CD4-positive, alpha-beta T cell (primary cell): ENCODE data around the gene MUC2. TPM values are rescaled to one million over a fixed set of nuclear protein-coding genes. Genes with fewer than 3 reads are reported as not detected.

ENCODE experiments used
- ATAC-seq: fragments of 200-7000 bp; cut with Tn5 transposase; one replicate; pipeline ENCODE4 v1.10.0; 2022; ENCODE audit warnings: mild to moderate bottlenecking; ENCODE audit not compliant: poor library complexity
- CTCF ChIA-PET: fragments of 350-600 bp; sonication (Branson Sonifier 250); formaldehyde crosslinking; loops from one replicate; lab custom pipeline; 2021; ENCODE audit warnings: antibody characterized with exemption, inconsistent platforms; lab: Charles Lee
- POLR2A ChIA-PET: fragments of 350-600 bp; sonication (Branson Sonifier 250); formaldehyde crosslinking; loops from one replicate; lab custom pipeline; 2021; ENCODE audit warnings: antibody characterized with exemption, inconsistent platforms; lab: Charles Lee
- DNase-seq, 14 experiments: peaks; one replicate each; pipeline ENCODE4 v3.0.0-alpha.2; 2013 to 2020; ENCODE audit warnings: mixed read lengths in 2 of 14
- H3K27ac ChIP-seq, 2 donors: one replicate each; pipeline versions ENCODE4 v1.5.1 to v1.7.0; 2013; ENCODE audit warnings: low read length in 2 of 2, low read depth in 1 of 2, mild to moderate bottlenecking in 1 of 2
- H3K27me3 ChIP-seq, 2 experiments: 1 replicate in 1 of 2; 2 replicates in 1 of 2; pipeline versions ENCODE4 v1.6.1 to v1.7.0; 2013; ENCODE audit warnings: low read length in 2 of 2, control low read depth in 1 of 2, mild to moderate bottlenecking in 1 of 2, moderate library complexity in 1 of 2; ENCODE audit not compliant: insufficient read depth in 2 of 2, control insufficient read depth in 1 of 2
- H3K36me3 ChIP-seq: one replicate; pipeline ENCODE4 v1.6.1; 2013; ENCODE audit warnings: low read length, control low read depth; ENCODE audit not compliant: insufficient read depth
- H3K4me1 ChIP-seq: one replicate; pipeline ENCODE4 v1.6.1; 2013; ENCODE audit warnings: low read length, control low read depth; ENCODE audit not compliant: insufficient read depth
- H3K4me3 ChIP-seq: one replicate; pipeline ENCODE4 v1.5.1; 2013; ENCODE audit warnings: mild to moderate bottlenecking, low read length, moderate library complexity
- H3K9me3 ChIP-seq, 2 experiments: 1 replicate in 1 of 2; 2 replicates in 1 of 2; pipeline versions ENCODE4 v1.6.1 to v1.7.0; 2013; ENCODE audit warnings: low read length in 2 of 2, mild to moderate bottlenecking in 2 of 2, control low read depth in 1 of 2, moderate library complexity in 1 of 2; ENCODE audit not compliant: control insufficient read depth in 1 of 2, insufficient read depth in 1 of 2
- H3K27ac Mint-ChIP-seq: one replicate; pipeline ENCODE4 v1.8.0; 2020; ENCODE audit warnings: mixed read lengths
- H3K27me3 Mint-ChIP-seq: one replicate; pipeline ENCODE4 v1.8.0; 2021; ENCODE audit warnings: mixed read lengths
- H3K36me3 Mint-ChIP-seq: one replicate; pipeline ENCODE4 v1.8.0; 2021; ENCODE audit warnings: low read depth, mixed read lengths
- H3K4me1 Mint-ChIP-seq: one replicate; pipeline ENCODE4 v1.8.0; 2021; ENCODE audit warnings: low read depth, mixed read lengths
- H3K4me3 Mint-ChIP-seq: one replicate; pipeline ENCODE4 v1.8.0; 2020; ENCODE audit warnings: mild to moderate bottlenecking, mixed read lengths
- H3K9me3 Mint-ChIP-seq: one replicate; pipeline ENCODE4 v1.8.0; 2020; ENCODE audit warnings: mixed read lengths
- CTCF ChIP-seq: fragments of 200-600 bp; IDR thresholded peaks from one replicate; pipeline ENCODE4 v1.8.0; 2022; ENCODE audit warnings: antibody characterized with exemption, mild to moderate bottlenecking
- intact Hi-C, 2 experiments: fragments of 100-400 bp; cut with DNase I in 1 of 2; cut with micrococcal nuclease in 1 of 2; formaldehyde crosslinking; loops; one replicate each; pipeline versions ENCODE4 v1.15.1 to v1.9.0; 2023 to 2025; cut with DNase I, micrococcal nuclease
- total RNA-seq, 174 experiments: library from RNA in 2 of 174; stranded (reverse) in 2 of 174; gene quantifications; one replicate each; pipeline ENCODE4 v1.2.3 and lab custom pipeline; 2021 to 2026

Gene MUC2
- total RNA-seq, 2 experiments from 2014 or later = not detected

- H3K4me1 Mint-ChIP-seq = no peaks in the 10 kb centered on the region
- H3K4me1 ChIP-seq = no peaks in the 10 kb centered on the region
- DNase-seq (no peak), ATAC-seq (no peak)
- no peak for TF ChIP-seq CTCF
- ChIA-PET POLR2A (no interaction called here), CTCF (no interaction called here)
- intact Hi-C loops = no loop called here
- H3K27me3 Mint-ChIP-seq = no peaks in the 10 kb centered on the region
- no peaks in the 10 kb centered on the region for H3K36me3 ChIP-seq
- peaks cover 0 to 26% of the 10 kb centered on the region in 2 experiments for H3K9me3 ChIP-seq
- H3K27ac Mint-ChIP-seq = no peak overlapping the region
- no peaks in the 10 kb centered on the region for H3K27me3 ChIP-seq
- H3K27ac ChIP-seq = no peak overlapping the region
- H3K4me3 Mint-ChIP-seq = no peak overlapping the region
- H3K4me3 ChIP-seq = no peak overlapping the region
- no peaks in the 10 kb centered on the region for H3K36me3 Mint-ChIP-seq
- H3K9me3 Mint-ChIP-seq = no peaks in the 10 kb centered on the region
Observed at GRCh38 chr11:1100417-1101245, 26.0 kb downstream of the MUC2 start.

- peaks cover 0 to 26% of the 10 kb centered on the region in 2 experiments for H3K9me3 ChIP-seq
- Mint-ChIP-seq H3K4me3 (no peak overlapping the region), H3K9me3 (no peaks in the 10 kb centered on the region), H3K27me3 (no peaks in the 10 kb centered on the region), H3K36me3 (no peaks in the 10 kb centered on the region), H3K4me1 (no peaks in the 10 kb centered on the region), H3K27ac (no peak overlapping the region)
- no peak for DNase-seq
- ChIA-PET CTCF (no interaction called here), POLR2A (no interaction called here)
- no peaks in the 10 kb centered on the region for H3K36me3 ChIP-seq
- intact Hi-C loops = no loop called here
- no peaks in the 10 kb centered on the region for H3K27me3 ChIP-seq
- no peak overlapping the region for H3K4me3 ChIP-seq
- no peak for TF ChIP-seq CTCF
- H3K27ac ChIP-seq = no peak overlapping the region
- ATAC-seq = no peak
- no peaks in the 10 kb centered on the region for H3K4me1 ChIP-seq
Observed at GRCh38 chr11:1101318-1102089, 26.8 kb downstream of the MUC2 start.

- Mint-ChIP-seq H3K27me3 (no peaks in the 10 kb centered on the region), H3K27ac (no peak overlapping the region), H3K4me1 (no peaks in the 10 kb centered on the region), H3K4me3 (no peak overlapping the region), H3K36me3 (no peaks in the 10 kb centered on the region), H3K9me3 (no peaks in the 10 kb centered on the region)
- no peaks in the 10 kb centered on the region for H3K4me1 ChIP-seq
- TF ChIP-seq CTCF = no peak
- CTCF ChIA-PET = no interaction called here
- no peak overlapping the region for H3K27ac ChIP-seq
- POLR2A ChIA-PET = no interaction called here
- H3K36me3 ChIP-seq = no peaks in the 10 kb centered on the region
- ATAC-seq (no peak), DNase-seq (no peak)
- H3K9me3 ChIP-seq = peaks cover 0 to 26% of the 10 kb centered on the region in 2 experiments
- H3K4me3 ChIP-seq = no peak overlapping the region
- intact Hi-C loops = no loop called here
- no peaks in the 10 kb centered on the region for H3K27me3 ChIP-seq
Observed at GRCh38 chr11:1102221-1102971, 27.7 kb downstream of the MUC2 start.
